ENCODE results near the gene AMOTL2.

Gene AMOTL2

GRCh38 chr3:134374105-134374790 lies at the start of gene AMOTL2:
TSS of gene AMOTL2 (minus strand) at chr3:134374447. CDS start at chr3:134371433, 3,014 bp downstream.
- peak; percentile 68 for DNase-seq

- peak; percentile 36 for DNase-seq
These were observed 48.9 kb upstream of the AMOTL2 start for GRCh38 chr3:134423153-134423552.

GRCh38 chr3:134419960-134420321 lies 45.7 kb upstream of the AMOTL2 start:
- no peak for DNase-seq

GRCh38 chr3:134419214-134419959 lies 45.1 kb upstream of the AMOTL2 start:
- peak; percentile 26 for DNase-seq

- no peak for DNase-seq
These were observed 34.8 kb upstream of the AMOTL2 start for GRCh38 chr3:134409041-134409440.

- DNase-seq, result no peak
These were observed 33.0 kb upstream of the AMOTL2 start for GRCh38 chr3:134407239-134407625.

- DNase-seq, result peak; percentile 84
These were observed 32.3 kb upstream of the AMOTL2 start for GRCh38 chr3:134406331-134407238.

GRCh38 chr3:134404366-134404885 lies 30.2 kb upstream of the AMOTL2 start:
- no peak for DNase-seq

GRCh38 chr3:134397755-134398154 lies 23.5 kb upstream of the AMOTL2 start:
- no peak for DNase-seq

- no peak for DNase-seq
These were observed 20.9 kb upstream of the AMOTL2 start for GRCh38 chr3:134395103-134395502.

GRCh38 chr3:134394380-134394779 lies 20.1 kb upstream of the AMOTL2 start:
- no peak for DNase-seq

GRCh38 chr3:134393074-134393473 lies 18.8 kb upstream of the AMOTL2 start:
- no peak for DNase-seq

GRCh38 chr3:134392336-134392983 lies 18.2 kb upstream of the AMOTL2 start:
- peak; percentile 61 for DNase-seq

GRCh38 chr3:134389865-134390264 lies 15.6 kb upstream of the AMOTL2 start:
- no peak for DNase-seq

- DNase-seq, result no peak
These were observed 14.7 kb upstream of the AMOTL2 start for GRCh38 chr3:134388788-134389485.

- no peak for DNase-seq
These were observed 14.0 kb upstream of the AMOTL2 start for GRCh38 chr3:134388292-134388691.

GRCh38 chr3:134387293-134387692 lies 13.0 kb upstream of the AMOTL2 start:
- no peak for DNase-seq

GRCh38 chr3:134384963-134385362 lies 10.7 kb upstream of the AMOTL2 start:
- DNase-seq, result no peak

GRCh38 chr3:134381831-134382442 lies 7.7 kb upstream of the AMOTL2 start:
- DNase-seq, result peak; percentile 34

GRCh38 chr3:134381076-134381475 lies 6.8 kb upstream of the AMOTL2 start:
- DNase-seq, result no peak

- no peak for DNase-seq
These were observed 6.0 kb upstream of the AMOTL2 start for GRCh38 chr3:134380249-134380648.

GRCh38 chr3:134378818-134379217 lies 4.6 kb upstream of the AMOTL2 start:
- no peak for DNase-seq

Data from DMS79 treated with DMSO at 0.1 percent for 48 hours (cell line).